ENCODE data around the gene TEDC2.

The TEDC2 gene

GRCh38 chr16:2468233-2468724 is 8.4 kb downstream of the TEDC2 start:
- Histone ChIP-seq H3K9me3 (ENCODE audit: low read length) (no peaks in the 10 kb centered on the region), H3K9ac (ENCODE audit: low read length) (no peak overlapping the region), H3K4me3 (ENCODE audit: low read depth in 1 of 2, low read length in 2 of 2) (peak overlapping the region; percentile 35 to 47), H3K4me1 (ENCODE audit: insufficient read depth, low read length) (peaks cover 9% of the 10 kb centered on the region), H3K27ac (ENCODE audit: low read depth, low read length) (no peak overlapping the region), H3K27me3 (ENCODE audit: control insufficient read depth in 1 of 2, insufficient read depth in 2 of 2, low read length in 2 of 2) (peaks cover 22 to 55% of the 10 kb centered on the region in 2 donors), H3K36me3 (ENCODE audit: insufficient read depth, low read length) (no peaks in the 10 kb centered on the region)

- Histone ChIP-seq H3K4me3 (ENCODE audit: low read depth in 1 of 2, low read length in 2 of 2) (no peak overlapping the region), H3K9ac (ENCODE audit: low read length) (no peak overlapping the region), H3K27me3 (ENCODE audit: control insufficient read depth in 1 of 2, insufficient read depth in 2 of 2, low read length in 2 of 2) (peaks cover 22 to 59% of the 10 kb centered on the region in 2 donors), H3K9me3 (ENCODE audit: low read length) (no peaks in the 10 kb centered on the region), H3K4me1 (ENCODE audit: insufficient read depth, low read length) (peaks cover 9% of the 10 kb centered on the region), H3K36me3 (ENCODE audit: insufficient read depth, low read length) (no peaks in the 10 kb centered on the region), H3K27ac (ENCODE audit: low read depth, low read length) (peak overlapping the region; percentile 13)
These were observed 9.0 kb downstream of the TEDC2 start for GRCh38 chr16:2468725-2469398.

GRCh38 chr16:2469399-2470233 is 9.7 kb downstream of the TEDC2 start:
- H3K36me3 ChIP-seq (ENCODE audit: insufficient read depth, low read length): no peaks in the 10 kb centered on the region
- H3K9me3 ChIP-seq (ENCODE audit: low read length): no peaks in the 10 kb centered on the region
- H3K27ac ChIP-seq (ENCODE audit: low read depth, low read length): peak overlapping the region; percentile 13
- H3K27me3 ChIP-seq (ENCODE audit: control insufficient read depth in 1 of 2, insufficient read depth in 2 of 2, low read length in 2 of 2): peaks cover 22 to 59% of the 10 kb centered on the region in 2 donors
- no peak overlapping the region for H3K4me3 ChIP-seq (ENCODE audit: low read depth in 1 of 2, low read length in 2 of 2)
- H3K9ac ChIP-seq (ENCODE audit: low read length): no peak overlapping the region
- peaks cover 9% of the 10 kb centered on the region for H3K4me1 ChIP-seq (ENCODE audit: insufficient read depth, low read length)

- Histone ChIP-seq H3K9me3 (ENCODE audit: low read length) (no peaks in the 10 kb centered on the region), H3K4me3 (ENCODE audit: low read depth in 1 of 2, low read length in 2 of 2) (no peak overlapping the region), H3K4me1 (ENCODE audit: insufficient read depth, low read length) (peaks cover 9% of the 10 kb centered on the region), H3K36me3 (ENCODE audit: insufficient read depth, low read length) (no peaks in the 10 kb centered on the region), H3K9ac (ENCODE audit: low read length) (no peak overlapping the region), H3K27ac (ENCODE audit: low read depth, low read length) (no peak overlapping the region), H3K27me3 (ENCODE audit: control insufficient read depth in 1 of 2, insufficient read depth in 2 of 2, low read length in 2 of 2) (peaks cover 22 to 59% of the 10 kb centered on the region in 2 donors)
These were observed 10.3 kb downstream of the TEDC2 start for GRCh38 chr16:2470234-2470601.

GRCh38 chr16:2470603-2471015 is 10.7 kb downstream of the TEDC2 start:
- H3K9me3 ChIP-seq (ENCODE audit: low read length): no peaks in the 10 kb centered on the region
- peaks cover 9% of the 10 kb centered on the region for H3K4me1 ChIP-seq (ENCODE audit: insufficient read depth, low read length)
- H3K27me3 ChIP-seq (ENCODE audit: control insufficient read depth in 1 of 2, insufficient read depth in 2 of 2, low read length in 2 of 2): peaks cover 22 to 59% of the 10 kb centered on the region in 2 donors
- H3K4me3 ChIP-seq (ENCODE audit: low read depth in 1 of 2, low read length in 2 of 2): no peak overlapping the region
- no peak overlapping the region for H3K27ac ChIP-seq (ENCODE audit: low read depth, low read length)
- H3K9ac ChIP-seq (ENCODE audit: low read length): no peak overlapping the region
- no peaks in the 10 kb centered on the region for H3K36me3 ChIP-seq (ENCODE audit: insufficient read depth, low read length)

- H3K4me3 ChIP-seq (ENCODE audit: low read depth in 1 of 2, low read length in 2 of 2): no peak within 1 kb of the TSS
- no peak within 1 kb of the TSS for H3K27ac ChIP-seq (ENCODE audit: low read depth, low read length)
- no peaks in the 10 kb centered on the region for H3K9me3 ChIP-seq (ENCODE audit: low read length)
- no peaks in the 10 kb centered on the region for H3K36me3 ChIP-seq (ENCODE audit: insufficient read depth, low read length)
- H3K27me3 ChIP-seq (ENCODE audit: control insufficient read depth in 1 of 2, insufficient read depth in 2 of 2, low read length in 2 of 2): peaks cover 22 to 59% of the 10 kb centered on the region in 2 donors
- H3K4me1 ChIP-seq (ENCODE audit: insufficient read depth, low read length): peaks cover 14% of the 10 kb centered on the region
- no peak within 1 kb of the TSS for H3K9ac ChIP-seq (ENCODE audit: low read length)
These were observed 11.2 kb downstream of the TEDC2 start, which contains the start of gene NTN3 for GRCh38 chr16:2471016-2471652. TSS of gene NTN3 (plus strand) at chr16:2471297. CDS start at chr16:2471702, 405 bp downstream.

GRCh38 chr16:2471653-2472487 is 12.0 kb downstream of the TEDC2 start:
- no peak overlapping the region for H3K27ac ChIP-seq (ENCODE audit: low read depth, low read length)
- H3K27me3 ChIP-seq (ENCODE audit: control insufficient read depth in 1 of 2, insufficient read depth in 2 of 2, low read length in 2 of 2): peaks cover 22 to 59% of the 10 kb centered on the region in 2 donors
- H3K4me1 ChIP-seq (ENCODE audit: insufficient read depth, low read length): peaks cover 15% of the 10 kb centered on the region
- H3K4me3 ChIP-seq (ENCODE audit: low read depth in 1 of 2, low read length in 2 of 2): no peak overlapping the region
- no peak overlapping the region for H3K9ac ChIP-seq (ENCODE audit: low read length)
- no peaks in the 10 kb centered on the region for H3K36me3 ChIP-seq (ENCODE audit: insufficient read depth, low read length)
- no peaks in the 10 kb centered on the region for H3K9me3 ChIP-seq (ENCODE audit: low read length)

- H3K9ac ChIP-seq (ENCODE audit: low read length): no peak overlapping the region
- no peak overlapping the region for H3K4me3 ChIP-seq (ENCODE audit: low read depth in 1 of 2, low read length in 2 of 2)
- no peak overlapping the region for H3K27ac ChIP-seq (ENCODE audit: low read depth, low read length)
- H3K27me3 ChIP-seq (ENCODE audit: control insufficient read depth in 1 of 2, insufficient read depth in 2 of 2, low read length in 2 of 2): peaks cover 22 to 59% of the 10 kb centered on the region in 2 donors
- no peaks in the 10 kb centered on the region for H3K36me3 ChIP-seq (ENCODE audit: insufficient read depth, low read length)
- H3K9me3 ChIP-seq (ENCODE audit: low read length): no peaks in the 10 kb centered on the region
- peaks cover 15% of the 10 kb centered on the region for H3K4me1 ChIP-seq (ENCODE audit: insufficient read depth, low read length)
These were observed 12.6 kb downstream of the TEDC2 start for GRCh38 chr16:2472488-2472864.

GRCh38 chr16:2472885-2473445 is 13.1 kb downstream of the TEDC2 start:
- H3K4me3 ChIP-seq (ENCODE audit: low read depth in 1 of 2, low read length in 2 of 2): no peak overlapping the region
- H3K9me3 ChIP-seq (ENCODE audit: low read length): no peaks in the 10 kb centered on the region
- H3K9ac ChIP-seq (ENCODE audit: low read length): no peak overlapping the region
- H3K27ac ChIP-seq (ENCODE audit: low read depth, low read length): no peak overlapping the region
- H3K27me3 ChIP-seq (ENCODE audit: control insufficient read depth in 1 of 2, insufficient read depth in 2 of 2, low read length in 2 of 2): peaks cover 22 to 57% of the 10 kb centered on the region in 2 donors
- peaks cover 14% of the 10 kb centered on the region for H3K4me1 ChIP-seq (ENCODE audit: insufficient read depth, low read length)
- H3K36me3 ChIP-seq (ENCODE audit: insufficient read depth, low read length): no peaks in the 10 kb centered on the region

- Histone ChIP-seq H3K4me3 (ENCODE audit: low read depth in 1 of 2, low read length in 2 of 2) (no peak overlapping the region), H3K27me3 (ENCODE audit: control insufficient read depth in 1 of 2, insufficient read depth in 2 of 2, low read length in 2 of 2) (peaks cover 22 to 52% of the 10 kb centered on the region in 2 donors), H3K4me1 (ENCODE audit: insufficient read depth, low read length) (peaks cover 9% of the 10 kb centered on the region)
These were observed 13.6 kb downstream of the TEDC2 start for GRCh38 chr16:2473446-2473926.

More at GRCh38 chr16:2473446-2473926, 13.6 kb downstream of the TEDC2 start:
- no peaks in the 10 kb centered on the region for H3K9me3 ChIP-seq (ENCODE audit: low read length)
- no peak overlapping the region for H3K9ac ChIP-seq (ENCODE audit: low read length)
- H3K36me3 ChIP-seq (ENCODE audit: insufficient read depth, low read length): no peaks in the 10 kb centered on the region
- no peak overlapping the region for H3K27ac ChIP-seq (ENCODE audit: low read depth, low read length)
